Activated T-helper 2 cell treated with anti-CD3 and anti-CD28 coated beads, Interferon-gamma antibody, Interleukin-2, Interleukin-4, amounts not matched to agents 10 μg/mL and 5 μg/mL and 100 μg/mL, durations not matched to agents 14 hours and 24 hours and 36 hours (primary cell): ENCODE data around the gene RING1. TPM values are rescaled to one million over a fixed set of nuclear protein-coding genes. Genes with fewer than 3 reads are reported as not detected.
"Not testable (repeated sequence)": the region's sequence is repeated elsewhere in the genome, so short reads cannot be mapped to it uniquely, and the experiment has no call there.

ENCODE experiments used
- DNase-seq: peaks from one replicate; pipeline ENCODE4 v3.0.0; 2021; ENCODE audit warnings: low spot score
- H3K27ac Mint-ChIP-seq: one replicate; pipeline ENCODE4 v1.8.0; 2021; ENCODE audit warnings: mixed read lengths
- H3K27me3 Mint-ChIP-seq: one replicate; pipeline ENCODE4 v1.8.0; 2021; ENCODE audit warnings: low read depth, mixed read lengths
- H3K36me3 Mint-ChIP-seq: one replicate; pipeline ENCODE4 v1.8.0; 2021; ENCODE audit warnings: low read depth, mixed read lengths
- H3K4me1 Mint-ChIP-seq: one replicate; pipeline ENCODE4 v1.8.0; 2021; ENCODE audit warnings: low read depth, mixed read lengths
- H3K4me3 Mint-ChIP-seq: one replicate; pipeline ENCODE4 v1.8.0; 2021; ENCODE audit warnings: low read depth, mild to moderate bottlenecking, moderate library complexity, mixed read lengths
- H3K9me3 Mint-ChIP-seq: one replicate; pipeline ENCODE4 v1.8.0; 2021; ENCODE audit warnings: mixed read lengths
- intact Hi-C: fragments of 100-400 bp; cut with micrococcal nuclease; formaldehyde crosslinking; loops from one replicate; pipeline ENCODE4 v1.15.1; 2023
- total RNA-seq: library from RNA; stranded (reverse); gene quantifications from 2 replicates; pipeline ENCODE4 v1.2.3, GENCODE V29; 2022

RING1 gene
- total RNA-seq, 1 donor from 2014 or later: 46.1 TPM

- H3K27ac Mint-ChIP-seq: no peak overlapping the region
- no peak overlapping the region for H3K4me3 Mint-ChIP-seq
- H3K36me3 Mint-ChIP-seq: peaks cover 8% of the 10 kb centered on the region
- peaks cover 45% of the 10 kb centered on the region for H3K27me3 Mint-ChIP-seq
- intact Hi-C loops: no loop called here
- no peaks in the 10 kb centered on the region for H3K9me3 Mint-ChIP-seq
- no peak for DNase-seq
- H3K4me1 Mint-ChIP-seq: peaks cover 13% of the 10 kb centered on the region
Observed at GRCh38 chr6:33217681-33218080, 9.4 kb downstream of the RING1 start.

DNA sequence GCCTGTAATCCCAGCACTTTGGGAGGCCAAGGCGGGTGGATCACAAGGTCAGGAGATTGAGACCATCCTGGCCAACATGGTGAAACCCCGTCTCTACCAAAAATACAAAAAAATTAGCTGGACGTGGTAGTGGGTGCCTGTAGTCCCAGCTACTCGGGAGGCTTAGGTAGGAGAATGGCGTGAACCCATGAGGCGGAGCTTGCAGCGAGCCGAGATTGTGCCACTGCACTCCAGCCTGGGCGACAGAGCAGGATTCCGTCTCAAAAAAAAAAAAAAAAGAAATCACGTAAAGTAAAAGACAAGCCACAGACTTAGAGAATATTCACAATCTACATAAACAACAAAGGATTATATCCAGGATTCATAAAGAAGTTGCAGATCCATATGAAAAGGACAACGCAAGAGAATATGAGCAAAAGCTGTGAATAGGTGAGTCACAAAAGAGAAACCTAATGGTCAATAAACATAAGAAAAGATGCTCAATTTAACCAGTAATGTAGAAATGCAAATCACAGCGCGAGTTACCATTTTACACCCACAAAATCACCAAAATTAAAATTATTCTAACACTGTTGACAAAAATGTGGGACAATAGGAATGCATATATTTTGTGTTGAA is 18.3 kb downstream of the RING1 start:
- H3K4me1 Mint-ChIP-seq, H3K9me3 Mint-ChIP-seq, intact Hi-C loops, H3K36me3 Mint-ChIP-seq, H3K27ac Mint-ChIP-seq, H3K4me3 Mint-ChIP-seq, DNase-seq: not testable (repeated sequence)
- peaks cover 45% of the 10 kb centered on the region for H3K27me3 Mint-ChIP-seq

- H3K4me1 Mint-ChIP-seq: peaks cover 2% of the 10 kb centered on the region
- H3K4me3 Mint-ChIP-seq: no peak overlapping the region
- H3K27ac Mint-ChIP-seq: no peak overlapping the region
- no peak for DNase-seq
- H3K27me3 Mint-ChIP-seq: peaks cover 43% of the 10 kb centered on the region
- intact Hi-C loops: no loop called here
- H3K9me3 Mint-ChIP-seq: no peaks in the 10 kb centered on the region
- H3K36me3 Mint-ChIP-seq: no peaks in the 10 kb centered on the region
Observed at GRCh38 chr6:33235221-33235634, 26.9 kb downstream of the RING1 start.

DNA sequence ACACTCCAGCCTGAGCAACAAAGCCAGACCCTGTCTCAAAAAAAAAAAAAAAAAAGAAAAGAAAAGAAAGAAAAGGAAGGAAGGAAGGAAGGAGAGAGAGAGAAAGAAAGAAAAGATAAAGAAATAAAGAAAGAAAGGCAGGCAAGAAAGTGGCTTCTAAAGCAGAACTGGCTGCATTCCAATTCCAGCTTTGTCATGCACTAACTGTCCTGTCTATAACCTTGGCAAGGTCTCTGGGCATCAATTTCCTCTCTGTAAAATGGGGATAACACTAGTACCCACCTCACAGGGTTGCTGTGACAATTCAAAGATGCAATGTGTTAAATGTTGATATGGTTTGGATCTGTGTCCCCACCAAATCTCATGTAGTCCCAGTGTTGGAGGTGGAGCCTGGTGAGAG is 28.0 kb downstream of the RING1 start:
- Mint-ChIP-seq H3K27ac (no peak overlapping the region), H3K4me3 (no peak overlapping the region), H3K4me1 (peaks cover 4% of the 10 kb centered on the region), H3K9me3 (no peaks in the 10 kb centered on the region), H3K36me3 (no peaks in the 10 kb centered on the region), H3K27me3 (peaks cover 43% of the 10 kb centered on the region)
- intact Hi-C loops: no loop called here
- no peak for DNase-seq

DNA sequence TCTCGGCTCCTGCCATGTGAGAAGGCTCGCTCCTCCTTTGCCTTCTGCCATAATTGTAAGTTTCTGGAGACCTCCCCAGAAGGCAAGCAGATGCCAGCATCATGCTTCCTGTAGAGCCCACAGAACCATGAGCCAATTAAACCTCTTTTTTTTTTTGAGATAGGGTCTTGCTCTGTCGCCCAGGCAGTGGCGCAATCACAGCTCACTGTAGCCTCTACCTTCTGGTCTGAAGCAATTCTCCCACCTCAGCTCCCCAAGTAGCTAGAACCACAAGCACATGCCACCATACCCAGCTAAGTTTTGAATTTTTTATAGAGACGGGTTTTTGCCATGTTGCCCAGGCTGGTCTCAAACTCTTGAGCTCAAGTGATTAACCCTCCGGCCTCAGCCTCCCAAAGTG is 28.6 kb downstream of the RING1 start:
- Mint-ChIP-seq H3K4me1 (peaks cover 6% of the 10 kb centered on the region), H3K36me3 (no peaks in the 10 kb centered on the region), H3K9me3 (no peaks in the 10 kb centered on the region), H3K27me3 (peaks cover 39% of the 10 kb centered on the region), H3K27ac (no peak overlapping the region), H3K4me3 (no peak overlapping the region)
- intact Hi-C loops: no loop called here
- DNase-seq: no peak

GRCh38 chr6:33237741-33238140 is 29.4 kb downstream of the RING1 start:
- Mint-ChIP-seq H3K27me3 (peaks cover 37% of the 10 kb centered on the region), H3K9me3 (no peaks in the 10 kb centered on the region), H3K4me3 (no peak overlapping the region), H3K36me3 (no peaks in the 10 kb centered on the region), H3K27ac (no peak overlapping the region), H3K4me1 (peaks cover 12% of the 10 kb centered on the region)
- intact Hi-C loops: no loop called here
- DNase-seq: no peak

DNA sequence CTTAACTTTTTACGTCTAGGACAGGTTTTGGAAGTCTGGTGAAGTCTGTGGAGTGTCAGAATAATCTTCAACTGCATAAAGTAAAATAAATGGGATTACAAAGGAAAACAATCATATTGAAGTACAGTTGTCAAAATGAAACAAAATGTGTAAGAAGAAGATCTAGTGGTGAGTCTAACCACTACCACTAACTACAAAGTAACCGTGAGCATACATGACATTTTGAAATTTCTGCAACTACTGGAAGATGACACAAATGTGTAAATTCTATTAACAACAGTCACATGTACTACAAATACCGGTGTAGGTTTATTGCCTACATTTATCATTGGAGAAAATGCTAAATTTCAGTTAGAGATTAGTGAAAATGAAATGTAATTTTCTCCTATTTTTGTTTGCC is 33.7 kb downstream of the RING1 start:
- H3K27ac Mint-ChIP-seq: peak overlapping the region; percentile 28

GRCh38 chr6:33243476-33243875 is 35.2 kb downstream of the RING1 start:
- no peaks in the 10 kb centered on the region for H3K36me3 Mint-ChIP-seq
- intact Hi-C loops: no loop called here

More for the DNA sequence above, 33.7 kb downstream of the RING1 start:
- peaks cover 17% of the 10 kb centered on the region for H3K27me3 Mint-ChIP-seq
- H3K9me3 Mint-ChIP-seq: no peaks in the 10 kb centered on the region
- peaks cover 13% of the 10 kb centered on the region for H3K4me1 Mint-ChIP-seq
- no peak for DNase-seq
- no peak overlapping the region for H3K4me3 Mint-ChIP-seq
- H3K36me3 Mint-ChIP-seq: no peaks in the 10 kb centered on the region
- intact Hi-C loops: no loop called here

GRCh38 chr6:33247977-33248642 is 39.8 kb downstream of the RING1 start:
- intact Hi-C loops: loop anchor here (1.0 to 2.0 kb wide), 3 partner anchors 65 to 129 kb away; no protein-coding TSS in a partner anchor
- peaks cover 34% of the 10 kb centered on the region for H3K4me1 Mint-ChIP-seq
- DNase-seq: peak; percentile 87
- H3K27me3 Mint-ChIP-seq: peaks cover 3% of the 10 kb centered on the region
- peaks cover 33% of the 10 kb centered on the region for H3K36me3 Mint-ChIP-seq
- no peaks in the 10 kb centered on the region for H3K9me3 Mint-ChIP-seq
- H3K4me3 Mint-ChIP-seq: peak overlapping the region; percentile 88
- peak overlapping the region; percentile 87 for H3K27ac Mint-ChIP-seq

More at GRCh38 chr6:33243476-33243875, 35.2 kb downstream of the RING1 start:
- no peak for DNase-seq
- Mint-ChIP-seq H3K27ac (no peak overlapping the region), H3K9me3 (no peaks in the 10 kb centered on the region), H3K27me3 (peaks cover 15% of the 10 kb centered on the region), H3K4me1 (peaks cover 15% of the 10 kb centered on the region), H3K4me3 (no peak overlapping the region)

GRCh38 chr6:33248643-33248931 is 40.3 kb downstream of the RING1 start:
- Mint-ChIP-seq H3K27ac (peak overlapping the region; percentile 87), H3K36me3 (peaks cover 33% of the 10 kb centered on the region), H3K9me3 (no peaks in the 10 kb centered on the region), H3K27me3 (no peaks in the 10 kb centered on the region), H3K4me1 (peaks cover 32% of the 10 kb centered on the region), H3K4me3 (peak overlapping the region; percentile 88)
- no peak for DNase-seq
- intact Hi-C loops: loop anchor here (1.0 to 2.0 kb wide), 3 partner anchors 64 to 129 kb away; no protein-coding TSS in a partner anchor

DNA sequence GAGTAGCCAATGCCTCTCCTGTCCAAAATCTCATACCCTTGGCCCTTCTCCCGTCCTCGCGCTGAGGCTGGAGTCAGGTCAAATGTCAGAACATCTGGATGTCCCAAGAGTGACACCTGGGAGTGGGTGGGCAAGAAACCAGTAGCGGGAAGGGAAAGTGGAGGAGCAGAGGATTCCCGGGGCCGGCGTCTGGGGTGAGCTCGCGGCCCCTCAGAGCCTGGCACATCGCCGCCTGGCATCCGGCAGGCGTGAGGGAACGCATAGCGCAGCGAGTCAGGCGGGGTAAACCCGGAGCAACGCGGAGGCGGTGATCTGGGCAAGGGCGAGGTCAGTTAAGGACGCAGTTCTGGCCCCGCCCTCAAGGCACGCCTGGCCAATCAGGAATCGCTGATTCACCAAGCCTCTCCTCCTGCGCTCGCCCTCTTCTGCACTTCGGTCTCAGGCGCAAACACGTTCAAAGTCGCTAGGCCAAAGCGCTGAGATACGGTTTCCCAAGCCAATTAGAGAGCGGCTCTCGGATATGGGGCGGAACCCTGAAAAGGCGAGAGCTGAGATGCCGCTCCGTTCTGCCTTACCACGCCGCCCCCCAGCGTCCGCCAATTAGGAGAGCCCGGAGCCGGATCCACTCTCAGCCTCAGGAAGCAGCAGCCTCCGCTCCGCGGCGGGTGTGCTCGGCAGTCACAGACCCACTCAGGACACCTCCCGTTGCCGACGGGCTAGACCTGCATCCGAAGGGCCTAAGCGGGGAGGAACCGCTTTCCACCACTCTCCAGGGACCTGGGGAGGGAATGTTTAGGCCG is 40.8 kb downstream of the RING1 start:
- Mint-ChIP-seq H3K36me3 (peaks cover 33% of the 10 kb centered on the region), H3K4me3 (peak overlapping the region; percentile 88), H3K9me3 (no peaks in the 10 kb centered on the region), H3K27me3 (no peaks in the 10 kb centered on the region), H3K4me1 (peaks cover 32% of the 10 kb centered on the region), H3K27ac (peak overlapping the region; percentile 92)
- intact Hi-C loops: loop anchor here (1.0 to 2.0 kb wide), 6 partner anchors 22 to 277 kb away; partner anchors contain the start of gene VPS52
- peak; percentile 97 for DNase-seq

GRCh38 chr6:33249732-33250630 is 41.7 kb downstream of the RING1 start:
- Mint-ChIP-seq H3K4me1 (peaks cover 32% of the 10 kb centered on the region), H3K27me3 (no peaks in the 10 kb centered on the region), H3K4me3 (peak overlapping the region; percentile 88), H3K27ac (peak overlapping the region; percentile 92), H3K36me3 (peaks cover 33% of the 10 kb centered on the region), H3K9me3 (no peaks in the 10 kb centered on the region)
- intact Hi-C loops: loop anchor here (1.0 to 2.0 kb wide), 4 partner anchors 21 to 278 kb away; partner anchors contain the start of gene VPS52
- DNase-seq: no peak
